NCI-H69 (cell line): Measurements from ENCODE around the gene CCDC38.
"Not testable (repeated sequence)": the region's sequence is repeated elsewhere in the genome, so short reads cannot be mapped to it uniquely, and the experiment has no call there.

ENCODE experiments used
- DNase-seq: peaks from one replicate; lab custom pipeline; 2025; lab: John Stamatoyannopoulos, UW

The CCDC38 gene

GRCh38 chr12:95942524-95943329 lies at the start of gene CCDC38:
CCDC38 (minus strand) TSS chr12:95942614; CDS start chr12:95936509, 6,105 bp downstream.
- DNase-seq, result peak; percentile 94

DNA sequence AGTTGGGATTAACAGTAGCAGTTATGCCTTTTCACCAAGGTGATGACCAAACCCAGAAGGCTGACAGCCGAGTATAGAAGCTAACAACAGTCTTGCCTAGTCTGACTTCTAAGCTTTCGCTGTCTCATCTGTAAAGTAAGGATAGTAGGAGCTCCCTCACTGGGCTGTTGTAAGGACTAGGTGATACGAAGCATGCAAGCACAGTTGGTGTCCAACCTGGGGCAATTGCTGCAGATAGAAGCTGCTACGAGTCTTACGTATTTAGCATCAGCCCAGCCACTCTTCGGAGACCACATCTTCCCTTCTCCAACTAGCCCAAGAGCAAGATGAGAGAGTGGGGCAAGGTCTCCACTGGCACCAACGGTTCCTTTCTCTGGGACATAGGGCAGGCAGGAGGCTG lies 47.7 kb upstream of the CCDC38 start:
- DNase-seq, result no peak

DNA sequence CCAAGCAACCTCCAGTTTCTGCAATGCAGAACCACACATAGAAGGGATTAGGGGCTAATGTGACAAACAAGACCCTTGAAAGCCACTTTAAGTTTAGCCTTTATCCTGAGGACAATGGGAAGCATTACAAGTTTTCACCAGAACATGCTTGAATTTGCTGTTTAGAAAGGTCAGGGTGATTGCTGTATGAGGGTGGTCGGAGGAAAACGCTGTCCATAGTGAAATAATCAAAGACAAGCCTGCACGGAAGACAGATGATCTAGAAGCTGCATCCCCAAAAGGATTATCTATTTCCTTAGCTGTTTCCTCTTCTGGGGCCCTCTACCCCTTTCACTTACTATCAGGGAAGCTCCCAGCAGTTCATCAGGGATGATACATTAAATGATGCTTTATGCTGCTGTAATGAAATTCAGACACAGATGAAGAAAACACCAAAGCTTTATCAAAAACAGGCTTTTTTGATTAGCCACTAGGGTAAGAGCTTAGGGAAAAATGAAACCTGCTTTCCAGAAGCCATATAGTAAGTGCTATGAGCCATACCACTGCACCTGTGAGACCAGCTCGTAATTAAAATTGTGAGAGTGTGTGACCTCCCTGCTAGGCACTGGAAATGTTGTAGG lies 47.2 kb upstream of the CCDC38 start:
- no peak for DNase-seq

GRCh38 chr12:95988506-95989275 lies 46.3 kb upstream of the CCDC38 start:
- no peak for DNase-seq

DNA sequence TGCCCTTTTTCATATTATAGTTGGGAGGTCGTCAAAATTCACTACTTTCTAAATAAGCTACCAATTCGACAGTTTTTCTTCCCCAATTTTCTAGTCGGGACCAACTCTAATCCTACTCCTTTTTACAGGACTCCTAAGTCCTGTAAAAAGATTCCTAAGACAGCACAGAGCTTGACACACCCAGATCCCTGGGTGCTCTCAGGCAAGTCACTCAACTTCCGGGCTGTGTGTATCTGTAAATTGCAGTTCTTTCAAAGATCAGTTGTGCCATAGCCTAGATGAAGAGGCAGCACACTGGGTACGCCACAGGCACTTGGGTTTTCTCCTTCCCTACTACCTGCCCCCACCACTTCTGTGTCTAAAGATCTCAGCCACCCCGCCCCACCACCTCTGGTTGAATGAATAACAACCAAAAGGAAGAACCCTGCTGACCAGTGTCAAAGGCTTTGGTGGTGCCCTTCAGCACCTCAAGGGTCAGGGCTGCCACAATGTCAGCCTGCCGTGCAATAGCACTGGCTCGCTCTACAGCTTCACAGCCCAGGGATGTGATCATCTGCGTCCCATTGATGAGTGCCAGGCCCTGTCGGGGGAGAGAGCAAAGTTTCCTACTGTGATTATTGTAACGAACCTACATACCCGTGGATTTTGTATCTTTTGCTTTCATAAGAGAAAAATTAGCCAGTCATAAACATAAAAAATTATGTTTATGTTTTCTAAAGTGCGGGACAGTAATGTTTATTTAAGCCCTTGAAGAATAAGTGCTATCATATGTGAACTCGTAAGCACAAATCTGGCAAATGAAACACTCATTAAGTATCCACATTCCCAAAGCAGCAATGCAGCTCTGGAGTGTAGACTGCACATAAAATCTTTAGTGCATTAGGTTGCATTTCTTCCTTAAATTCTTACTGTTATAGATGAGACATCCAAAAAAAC lies 44.5 kb upstream of the CCDC38 start:
- DNase-seq, result no peak

DNA sequence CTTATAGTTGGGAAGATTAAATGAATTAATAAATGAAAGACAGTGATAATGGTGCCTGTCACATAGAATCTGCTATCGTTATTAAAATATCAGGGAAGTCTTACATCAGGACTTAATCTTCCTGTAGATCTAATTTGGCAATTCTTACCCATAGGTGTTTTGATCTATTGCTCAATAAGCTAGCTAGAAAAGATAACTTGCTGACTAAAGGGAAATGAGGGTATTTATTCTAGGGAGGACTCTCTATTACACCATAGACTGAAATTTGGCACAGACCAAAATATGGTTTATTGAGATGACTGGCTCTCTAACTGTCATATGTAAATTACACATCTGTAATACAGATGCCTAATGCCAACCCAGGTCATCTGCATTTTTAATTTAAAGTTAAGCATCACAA lies 42.3 kb upstream of the CCDC38 start:
- no peak for DNase-seq

DNA sequence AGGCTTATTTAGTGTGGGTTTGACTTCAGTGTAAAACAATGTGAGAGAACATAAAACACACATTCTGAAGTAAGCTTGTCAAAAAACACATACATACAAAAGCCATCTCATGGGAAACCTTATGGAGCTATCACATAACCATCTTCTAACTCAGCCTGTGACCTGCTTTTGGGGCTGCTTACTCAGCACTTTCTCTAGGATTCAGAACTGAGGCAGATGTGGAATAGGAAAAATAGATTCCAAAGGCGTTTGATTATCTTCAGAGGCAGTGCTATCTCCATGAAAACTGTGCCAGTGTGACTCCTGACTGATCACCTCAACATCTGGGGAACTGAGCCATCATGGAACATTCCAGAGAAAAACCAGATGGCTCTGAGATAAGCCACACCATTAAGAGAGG lies 40.2 kb upstream of the CCDC38 start:
- DNase-seq, result no peak

- DNase-seq, result no peak
Measured at GRCh38 chr12:95980437-95980836, 38.0 kb upstream of the CCDC38 start.

DNA sequence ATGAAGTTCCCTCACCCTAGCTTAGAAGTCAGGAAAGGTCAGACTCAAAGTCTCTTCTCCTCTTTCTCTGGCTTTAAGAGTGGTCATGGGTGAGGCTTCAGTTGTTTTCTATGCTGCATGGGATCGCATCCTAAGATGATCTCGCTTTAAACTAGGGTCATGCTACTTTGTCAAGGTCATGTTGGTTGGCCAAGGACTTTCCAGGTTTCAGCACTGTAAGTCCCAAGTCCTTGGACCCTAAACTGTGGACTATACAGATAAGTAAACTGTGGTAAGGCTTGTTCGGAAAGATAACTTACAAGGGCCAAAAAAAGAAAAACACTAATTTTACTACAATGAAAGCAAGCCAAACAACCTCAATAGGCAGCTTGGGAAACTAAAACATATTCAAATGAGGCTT lies 36.4 kb upstream of the CCDC38 start:
- no peak for DNase-seq

DNA sequence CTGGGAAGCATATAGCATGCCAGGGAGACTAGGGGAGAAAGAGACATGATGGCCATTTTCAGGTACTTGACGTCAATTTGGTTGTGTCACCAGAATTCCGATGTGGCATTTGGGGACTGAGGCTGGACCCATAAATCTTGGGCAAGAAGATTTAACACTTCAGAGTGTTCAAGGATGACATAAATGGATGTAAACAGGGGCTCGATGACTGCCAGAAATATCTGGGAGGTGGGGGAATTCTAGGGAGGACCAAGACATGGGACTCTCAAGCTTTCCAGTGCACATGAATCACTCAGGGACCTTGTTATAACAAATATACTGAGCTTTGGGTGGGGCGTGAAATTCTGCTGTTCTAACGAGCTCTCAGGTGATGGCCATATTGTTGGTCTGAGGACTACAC lies 35.9 kb upstream of the CCDC38 start:
- DNase-seq, result no peak

DNA sequence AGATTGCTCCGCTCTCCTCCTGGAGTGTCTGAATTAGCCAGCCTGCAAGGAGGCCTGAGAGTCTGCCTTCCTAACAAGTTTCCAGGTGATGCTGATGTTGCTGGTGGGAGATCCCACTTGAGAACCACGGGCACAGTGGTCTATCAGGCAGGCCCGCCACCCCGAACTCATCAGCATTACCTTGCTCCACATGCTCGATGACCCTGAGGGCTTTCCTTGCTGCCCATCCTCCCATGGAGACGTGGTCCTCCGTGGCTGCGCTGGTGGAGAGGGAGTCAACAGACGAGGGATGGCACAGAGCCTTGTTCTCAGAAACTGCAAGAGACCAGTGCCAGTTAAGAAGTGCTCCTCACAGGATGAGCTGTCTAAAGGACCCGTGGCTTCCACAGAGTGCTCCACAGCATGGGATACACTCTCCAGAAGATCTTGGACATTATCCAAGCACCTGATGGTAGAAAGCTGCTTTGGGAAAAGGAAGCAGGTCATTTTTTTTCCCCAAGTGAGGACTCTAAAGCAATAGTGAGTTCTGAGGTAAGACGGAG lies 35.4 kb upstream of the CCDC38 start:
- DNase-seq, result no peak

- no peak for DNase-seq
Measured at GRCh38 chr12:95976416-95976832, 34.0 kb upstream of the CCDC38 start.

DNA sequence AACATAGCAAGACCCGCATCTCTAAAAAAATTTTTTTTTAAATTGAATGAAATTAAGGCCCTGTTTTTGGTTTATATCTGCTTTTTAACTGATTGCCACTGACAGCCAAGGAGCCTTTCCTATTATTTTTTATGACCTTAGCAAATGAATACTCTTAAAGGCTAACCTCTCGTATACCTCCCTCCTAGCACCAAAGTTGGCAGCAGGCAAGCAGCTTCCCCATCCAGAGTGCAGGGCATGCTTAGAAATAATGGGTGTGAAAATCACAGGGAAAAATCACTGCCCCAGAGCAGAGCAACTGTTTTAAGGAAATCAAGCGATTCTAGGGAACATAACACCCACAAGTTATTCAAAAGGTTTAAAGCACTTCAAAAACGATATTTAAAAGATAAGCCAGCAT lies 33.1 kb upstream of the CCDC38 start:
- DNase-seq, result no peak

DNA sequence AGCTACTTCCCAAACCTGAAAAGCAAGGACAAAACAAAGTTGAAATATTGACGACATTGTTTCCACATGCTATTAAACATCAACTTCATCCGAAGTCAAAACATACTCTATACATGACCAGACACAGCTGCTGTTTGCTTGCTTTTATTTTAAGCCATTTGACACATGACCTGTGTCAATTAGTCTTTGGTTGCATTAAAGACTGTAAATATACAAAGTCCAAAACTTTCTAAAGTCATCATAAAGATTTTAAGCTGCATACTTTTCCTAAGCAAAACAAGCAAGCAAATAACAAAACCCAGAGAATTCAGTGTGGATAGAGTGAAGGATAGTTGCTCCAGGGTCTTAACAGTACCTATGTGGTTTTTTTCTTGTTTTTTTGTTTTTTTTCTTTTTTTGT lies 31.9 kb upstream of the CCDC38 start:
- no peak for DNase-seq

DNA sequence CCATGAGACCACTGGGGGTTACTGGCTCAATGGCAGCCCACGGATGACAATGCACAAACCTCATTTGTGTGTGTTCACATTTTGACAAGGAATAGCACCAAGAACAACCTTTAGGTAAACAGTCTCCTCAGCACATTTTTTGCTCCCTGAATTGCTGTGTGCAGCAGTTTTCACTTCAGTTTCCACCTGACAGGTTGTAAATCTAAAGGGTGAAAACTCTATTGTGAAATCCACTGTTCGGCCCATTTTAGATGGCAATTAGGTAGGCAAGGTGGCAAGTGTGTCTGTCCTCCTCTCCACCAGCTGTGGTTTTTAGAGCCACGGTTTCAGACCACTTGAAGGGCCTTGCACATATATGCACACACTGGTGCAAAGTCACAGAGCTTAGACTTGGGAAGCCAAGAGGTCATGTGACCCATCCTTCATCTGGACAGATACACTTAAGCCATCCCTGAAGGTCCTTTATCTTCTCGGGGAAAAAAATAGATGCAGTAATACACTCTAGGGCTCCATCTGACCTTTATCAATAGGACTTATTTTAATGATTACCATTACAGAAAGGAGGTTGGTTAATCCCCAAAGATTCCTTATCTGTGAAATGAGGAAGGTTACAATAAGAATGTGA lies 30.5 kb upstream of the CCDC38 start:
- no peak for DNase-seq

DNA sequence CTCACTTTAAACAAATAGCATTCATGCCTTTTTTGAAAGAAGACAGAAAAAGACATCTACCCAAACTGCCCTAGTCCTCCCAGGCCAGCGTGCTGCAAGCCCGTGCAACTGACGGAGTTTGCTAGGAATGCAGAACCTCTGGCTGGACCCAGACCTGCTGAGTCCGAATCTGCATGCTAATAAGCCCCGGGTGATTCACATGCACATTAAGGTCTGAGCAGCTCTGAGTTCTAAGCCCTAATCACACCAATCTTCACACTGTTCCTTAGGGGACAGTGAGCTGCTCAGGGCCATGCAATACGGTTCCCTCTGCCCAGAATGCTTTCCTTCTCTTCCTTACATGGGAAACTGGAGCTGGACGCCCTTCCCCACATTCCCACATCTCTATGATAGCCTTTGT lies 28.5 kb upstream of the CCDC38 start:
- DNase-seq, result no peak

DNA sequence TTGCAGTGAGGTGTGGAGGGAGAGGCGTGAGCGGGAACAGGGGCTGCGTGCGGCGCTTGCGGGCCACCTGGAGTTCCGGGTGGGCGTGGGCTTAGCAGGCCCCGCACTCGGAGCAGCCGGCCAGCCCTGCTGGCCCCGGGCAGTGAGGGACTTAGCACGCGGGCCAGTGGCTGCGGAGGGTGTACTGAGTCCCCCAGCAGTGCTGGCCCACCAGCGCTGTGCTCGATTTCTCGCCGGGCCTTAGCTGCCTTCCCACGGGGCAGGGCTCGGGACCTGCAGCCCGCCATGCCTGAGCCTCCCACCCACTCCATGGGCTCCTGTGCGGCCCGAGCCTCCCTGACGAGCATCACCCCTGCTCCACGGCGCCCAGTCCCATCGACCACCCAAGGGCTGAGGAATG lies 26.7 kb upstream of the CCDC38 start:
- DNase-seq, result not testable (repeated sequence)

- no peak for DNase-seq
Measured at GRCh38 chr12:95967301-95967700, 24.9 kb upstream of the CCDC38 start.

GRCh38 chr12:95966287-95966870 lies 24.0 kb upstream of the CCDC38 start:
- peak; percentile 97 for DNase-seq

- peak; percentile 71 for DNase-seq
Measured at GRCh38 chr12:95963096-95963495, 20.7 kb upstream of the CCDC38 start.

GRCh38 chr12:95962222-95962621 lies 19.8 kb upstream of the CCDC38 start:
- peak; percentile 81 for DNase-seq
